Measurements from ENCODE around the gene MAOA.

MAOA gene

DNA sequence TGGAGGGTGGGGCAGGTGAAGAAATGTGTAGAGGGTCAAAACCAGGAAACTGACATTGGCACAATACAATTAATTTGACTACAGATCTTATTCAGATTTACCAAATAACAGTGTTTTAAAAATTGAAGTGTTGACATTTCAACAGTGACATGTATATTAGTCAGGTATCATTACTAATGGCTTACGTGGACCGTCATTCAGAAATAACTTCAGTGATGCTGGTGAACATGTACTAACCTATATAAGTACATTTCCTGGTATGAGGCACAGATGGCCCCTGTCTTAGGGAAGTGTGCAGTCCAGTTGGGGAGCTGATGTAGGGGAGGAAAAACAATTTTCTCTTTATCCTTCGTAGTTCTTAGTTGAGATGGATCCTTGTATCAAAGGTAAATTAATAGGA is 22.3 kb upstream of the MAOA start:
- Histone ChIP-seq H3K27ac (ENCODE audit: low read length) (no peak overlapping the region), H3K4me1 (ENCODE audit: low read length) (no peaks in the 10 kb centered on the region), H3K4me2 (ENCODE audit: low read depth, low read length) (no peak overlapping the region), H2AFZ (ENCODE audit: low read length) (no peak overlapping the region), H4K20me1 (ENCODE audit: insufficient read depth, low read length) (no peaks in the 10 kb centered on the region), H3K4me3 (ENCODE audit: low read length) (no peak overlapping the region), H3K9me3 (replicated peaks; ENCODE audit: insufficient read depth, low read length) (no peaks in the 10 kb centered on the region), H3K27me3 (replicated peaks; ENCODE audit: insufficient read depth, low read length) (no peaks in the 10 kb centered on the region), H3F3A (ENCODE audit: insufficient read depth, low read length) (no peaks in the 10 kb centered on the region), H3K9ac (ENCODE audit: low read length) (no peak overlapping the region), H3K36me3 (replicated peaks; ENCODE audit: insufficient read depth, low read length) (no peaks in the 10 kb centered on the region), H3K9me2 (replicated peaks; ENCODE audit: insufficient read depth, low read length) (no peaks in the 10 kb centered on the region), H3K79me2 (ENCODE audit: low read length) (no peaks in the 10 kb centered on the region)
- TF ChIP-seq EZH2 (optimal IDR thresholded peaks at IDR 0.05; ENCODE audit: low read depth, low read length), result no peak
- DNase-seq, result no peak

DNA sequence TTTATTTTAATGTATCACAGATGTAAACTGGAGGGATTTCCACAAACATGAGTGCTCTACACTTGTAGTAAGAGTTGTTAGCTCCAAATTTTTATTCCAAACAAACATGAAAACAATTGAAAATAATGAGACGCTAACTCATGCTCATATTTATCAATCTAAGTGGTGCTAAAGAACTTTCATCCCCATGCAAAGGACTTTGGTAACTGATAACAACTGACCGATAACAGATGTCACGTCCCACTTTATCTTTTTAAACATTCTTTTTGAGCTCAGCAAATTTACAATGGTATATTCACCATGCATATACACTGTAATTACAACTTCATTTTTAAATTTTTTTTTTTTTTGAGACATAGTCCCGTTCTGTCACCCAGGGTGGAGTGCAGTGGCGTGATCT is 15.6 kb upstream of the MAOA start:
- no peak for DNase-seq
- Histone ChIP-seq H3K4me1 (ENCODE audit: low read length) (no peaks in the 10 kb centered on the region), H3K36me3 (replicated peaks; ENCODE audit: insufficient read depth, low read length) (no peaks in the 10 kb centered on the region), H3K27ac (ENCODE audit: low read length) (no peak overlapping the region), H3K4me2 (ENCODE audit: low read depth, low read length) (no peak overlapping the region), H3K4me3 (ENCODE audit: low read length) (no peak overlapping the region), H4K20me1 (ENCODE audit: insufficient read depth, low read length) (no peaks in the 10 kb centered on the region), H3K9ac (ENCODE audit: low read length) (no peak overlapping the region), H3K27me3 (replicated peaks; ENCODE audit: insufficient read depth, low read length) (no peaks in the 10 kb centered on the region), H3K9me2 (replicated peaks; ENCODE audit: insufficient read depth, low read length) (no peaks in the 10 kb centered on the region), H3K79me2 (ENCODE audit: low read length) (no peaks in the 10 kb centered on the region), H3K9me3 (replicated peaks; ENCODE audit: insufficient read depth, low read length) (no peaks in the 10 kb centered on the region), H3F3A (ENCODE audit: insufficient read depth, low read length) (no peaks in the 10 kb centered on the region), H2AFZ (ENCODE audit: low read length) (no peak overlapping the region)
- TF ChIP-seq, protein P1, sequence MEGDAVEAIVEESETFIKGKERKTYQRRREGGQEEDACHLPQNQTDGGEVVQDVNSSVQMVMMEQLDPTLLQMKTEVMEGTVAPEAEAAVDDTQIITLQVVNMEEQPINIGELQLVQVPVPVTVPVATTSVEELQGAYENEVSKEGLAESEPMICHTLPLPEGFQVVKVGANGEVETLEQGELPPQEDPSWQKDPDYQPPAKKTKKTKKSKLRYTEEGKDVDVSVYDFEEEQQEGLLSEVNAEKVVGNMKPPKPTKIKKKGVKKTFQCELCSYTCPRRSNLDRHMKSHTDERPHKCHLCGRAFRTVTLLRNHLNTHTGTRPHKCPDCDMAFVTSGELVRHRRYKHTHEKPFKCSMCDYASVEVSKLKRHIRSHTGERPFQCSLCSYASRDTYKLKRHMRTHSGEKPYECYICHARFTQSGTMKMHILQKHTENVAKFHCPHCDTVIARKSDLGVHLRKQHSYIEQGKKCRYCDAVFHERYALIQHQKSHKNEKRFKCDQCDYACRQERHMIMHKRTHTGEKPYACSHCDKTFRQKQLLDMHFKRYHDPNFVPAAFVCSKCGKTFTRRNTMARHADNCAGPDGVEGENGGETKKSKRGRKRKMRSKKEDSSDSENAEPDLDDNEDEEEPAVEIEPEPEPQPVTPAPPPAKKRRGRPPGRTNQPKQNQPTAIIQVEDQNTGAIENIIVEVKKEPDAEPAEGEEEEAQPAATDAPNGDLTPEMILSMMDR (IDR thresholded peaks at IDR 0.05; ENCODE audit: low read length), result no peak
- no peak for TF ChIP-seq EZH2 (optimal IDR thresholded peaks at IDR 0.05; ENCODE audit: low read depth, low read length)
- no peak for TF ChIP-seq EZH2phosphoT487 (IDR thresholded peaks at IDR 0.05; ENCODE audit: low read length)

- Histone ChIP-seq H4K20me1 (ENCODE audit: insufficient read depth, low read length) (no peaks in the 10 kb centered on the region), H3K4me2 (ENCODE audit: low read depth, low read length) (no peak overlapping the region), H3K9me3 (replicated peaks; ENCODE audit: insufficient read depth, low read length) (no peaks in the 10 kb centered on the region), H3F3A (ENCODE audit: insufficient read depth, low read length) (no peaks in the 10 kb centered on the region), H3K79me2 (ENCODE audit: low read length) (no peaks in the 10 kb centered on the region), H3K27ac (ENCODE audit: low read length) (no peak overlapping the region), H3K4me1 (ENCODE audit: low read length) (no peaks in the 10 kb centered on the region), H3K9me2 (replicated peaks; ENCODE audit: insufficient read depth, low read length) (no peaks in the 10 kb centered on the region), H3K36me3 (replicated peaks; ENCODE audit: insufficient read depth, low read length) (no peaks in the 10 kb centered on the region), H3K4me3 (ENCODE audit: low read length) (no peak overlapping the region), H3K9ac (ENCODE audit: low read length) (no peak overlapping the region), H2AFZ (ENCODE audit: low read length) (no peak overlapping the region), H3K27me3 (replicated peaks; ENCODE audit: insufficient read depth, low read length) (no peaks in the 10 kb centered on the region)
- no peak for DNase-seq
- TF ChIP-seq, protein P1 (IDR thresholded peaks at IDR 0.05; ENCODE audit: low read length), result no peak
- TF ChIP-seq EZH2phosphoT487 (IDR thresholded peaks at IDR 0.05; ENCODE audit: low read length) (no peak), EZH2 (optimal IDR thresholded peaks at IDR 0.05; ENCODE audit: low read depth, low read length) (no peak)
These were observed 14.4 kb upstream of the MAOA start for GRCh38 chrX:43641691-43642090.

GRCh38 chrX:43643201-43643600 is 12.9 kb upstream of the MAOA start:
- no peak for DNase-seq
- H3K79me2 ChIP-seq (ENCODE audit: low read length), result no peaks in the 10 kb centered on the region
- TF ChIP-seq, protein P1 (IDR thresholded peaks at IDR 0.05; ENCODE audit: low read length), result no peak
- TF ChIP-seq EZH2 (optimal IDR thresholded peaks at IDR 0.05; ENCODE audit: low read depth, low read length) (no peak), EZH2phosphoT487 (IDR thresholded peaks at IDR 0.05; ENCODE audit: low read length) (no peak)
- H3K4me2 ChIP-seq (ENCODE audit: low read depth, low read length), result no peak overlapping the region
- H4K20me1 ChIP-seq (ENCODE audit: insufficient read depth, low read length), result no peaks in the 10 kb centered on the region
- no peaks in the 10 kb centered on the region for H3K27me3 ChIP-seq (replicated peaks; ENCODE audit: insufficient read depth, low read length)
- H2AFZ ChIP-seq (ENCODE audit: low read length), result no peak overlapping the region
- no peak overlapping the region for H3K9ac ChIP-seq (ENCODE audit: low read length)
- no peak overlapping the region for H3K4me3 ChIP-seq (ENCODE audit: low read length)
- H3K36me3 ChIP-seq (replicated peaks; ENCODE audit: insufficient read depth, low read length), result no peaks in the 10 kb centered on the region
- no peaks in the 10 kb centered on the region for H3K9me3 ChIP-seq (replicated peaks; ENCODE audit: insufficient read depth, low read length)
- no peak overlapping the region for H3K27ac ChIP-seq (ENCODE audit: low read length)
- no peaks in the 10 kb centered on the region for H3K4me1 ChIP-seq (ENCODE audit: low read length)
- no peaks in the 10 kb centered on the region for H3F3A ChIP-seq (ENCODE audit: insufficient read depth, low read length)
- H3K9me2 ChIP-seq (replicated peaks; ENCODE audit: insufficient read depth, low read length), result no peaks in the 10 kb centered on the region

Measured in MM.1S (cell line).